ENCODE measurements around the gene COL7A1. TPM values are rescaled to one million over a fixed set of nuclear protein-coding genes. Genes with fewer than 3 reads are reported as not detected.

Gene COL7A1
- total RNA-seq, 1 experiment from 2014 or later: 22.9 TPM

- Histone ChIP-seq H4K91ac (ENCODE audit: insufficient read length, low read depth, low read length) (no peak overlapping the region), H2BK12ac (ENCODE audit: insufficient read length, low read depth, low read length) (no peak overlapping the region), H3T11ph (ENCODE audit: low read length) (no peak overlapping the region), H2BK20ac (ENCODE audit: low read depth, low read length, poor library complexity, severe bottlenecking) (no peak overlapping the region), H3K18ac (ENCODE audit: insufficient read length, low read depth, low read length) (no peak overlapping the region), H3K27me3 (ENCODE audit: insufficient read depth, low read length) (no peaks in the 10 kb centered on the region), H3K9me3 (ENCODE audit: control insufficient read depth, low read depth, low read length) (no peaks in the 10 kb centered on the region), H2AK5ac (ENCODE audit: insufficient read length, low read length) (no peak overlapping the region), H2BK5ac (ENCODE audit: insufficient read length, low read length) (no peak overlapping the region), H3K27ac (ENCODE audit: insufficient read length, low read depth, low read length) (no peak overlapping the region), H2BK120ac (ENCODE audit: low read depth, low read length, poor library complexity, severe bottlenecking) (no peak overlapping the region), H3K79me1 (ENCODE audit: insufficient read depth, low read depth, low read length, poor library complexity, severe bottlenecking) (no peaks in the 10 kb centered on the region), H4K8ac (replicated peaks; ENCODE audit: insufficient read length, low read depth, low read length) (no peak overlapping the region), H3K4ac (ENCODE audit: low read depth, low read length) (no peak overlapping the region), H3K23ac (ENCODE audit: insufficient read length, low read depth, low read length) (no peak overlapping the region), H3K9ac (ENCODE audit: extremely low read depth, insufficient read length, low read length) (no peak overlapping the region), H3K4me2 (ENCODE audit: insufficient read depth, insufficient read length, low read length) (no peak overlapping the region), H3K14ac (ENCODE audit: insufficient read depth, low read length) (no peak overlapping the region; the same call in 1 of the 2 replicates), H2AFZ (ENCODE audit: low read length) (no peak overlapping the region), H3K23me2 (ENCODE audit: insufficient read length, low read depth, low read length, poor library complexity, severe bottlenecking) (no peaks in the 10 kb centered on the region), H4K20me1 (ENCODE audit: control insufficient read depth, insufficient read depth, insufficient read length) (no peaks in the 10 kb centered on the region), H3K4me1 (ENCODE audit: insufficient read depth, low read length) (peaks cover 6% of the 10 kb centered on the region; the same call in 1 of the 2 replicates), H3K56ac (ENCODE audit: insufficient read length, low read depth, low read length) (no peak overlapping the region), H3K79me2 (ENCODE audit: insufficient read depth, low read length) (no peaks in the 10 kb centered on the region), H4K5ac (ENCODE audit: insufficient read length, low read depth, low read length) (no peak overlapping the region), H2BK15ac (ENCODE audit: low read depth, low read length) (no peak overlapping the region)
- Mint-ChIP-seq H3K27me3 (ENCODE audit: low read depth) (peaks cover 2% of the 10 kb centered on the region; the same call in 1 of the 2 replicates), H3K4me3 (no peak overlapping the region), H3K27ac (peak overlapping the region in 1 of 3 experiments; percentile 0; a peak in 1 of 7 replicates), H3K36me3 (ENCODE audit: insufficient read depth in 1 of 3, low read depth in 3 of 3) (peaks cover 0 to 18% (median 0%) of the 10 kb centered on the region in 3 experiments; a peak in 3 of 7 replicates), H3K9me3 (no peaks in the 10 kb centered on the region; a peak in 1 of 5 replicates), H3K4me1 (peaks cover 28 to 30% of the 10 kb centered on the region in 2 experiments)
- no peak for TF ChIP-seq CTCF (conservative IDR thresholded peaks at IDR 0.05)
- no CpG with 5 or more reads among the region's 11 CpGs for WGBS (ENCODE audit: extremely low coverage, insufficient read length, low lambda C conversion rate)
- DNase-seq: no peak
Observed at GRCh38 chr3:48565186-48565585, 29.9 kb downstream of the COL7A1 start.

All from H9 (cell line).